Fibroblast of lung (primary cell): ENCODE results near the gene PTHLH. TPM values are rescaled to one million over a fixed set of nuclear protein-coding genes. Genes with fewer than 3 reads are reported as not detected.

Source experiments
- DNase-seq, 2 donors: peaks; one replicate each; pipeline versions ENCODE4 v3.0.0 to v3.0.0-alpha.2; 2010; ENCODE audit warnings: low read depth in 2 of 2
- H2AFZ ChIP-seq: 2 replicates; pipeline ENCODE4 v1.5.1; 2012; ENCODE audit warnings: low read length, control low read depth, inconsistent platforms
- H3K27ac ChIP-seq: 2 replicates; pipeline ENCODE4 v1.5.1; 2011; ENCODE audit warnings: low read length, control low read depth; ENCODE audit not compliant: insufficient read depth
- H3K27me3 ChIP-seq: 2 replicates; pipeline ENCODE4 v1.5.1; 2011; ENCODE audit warnings: mild to moderate bottlenecking, low read length; ENCODE audit not compliant: control insufficient read depth, insufficient read depth
- H3K36me3 ChIP-seq: 2 replicates; pipeline ENCODE4 v1.5.1; 2011; ENCODE audit warnings: low read length; ENCODE audit not compliant: control insufficient read depth, insufficient read depth
- H3K4me1 ChIP-seq: 2 replicates; pipeline ENCODE4 v1.5.1; 2011; ENCODE audit warnings: low read length; ENCODE audit not compliant: control insufficient read depth, insufficient read depth; ENCODE audit errors: extremely low read depth
- H3K4me2 ChIP-seq: 2 replicates; pipeline ENCODE4 v1.5.1; 2011; ENCODE audit warnings: low read length, control low read depth; ENCODE audit not compliant: insufficient read depth; ENCODE audit errors: extremely low read depth
- H3K4me3 ChIP-seq, 4 experiments: fragments of 200-600 bp in 1 of 4; sonication (generic) in 1 of 4; replicated peaks in 1 of 4; 2 replicates each; pipeline ENCODE4 v1.5.1; 2011 to 2016; ENCODE audit warnings: low read length in 4 of 4, low read depth in 3 of 4, mild to moderate bottlenecking in 3 of 4, control low read depth in 2 of 4, inconsistent platforms in 1 of 4, mixed read lengths in 1 of 4; ENCODE audit not compliant: insufficient read depth in 1 of 4; ENCODE audit errors: control extremely low read depth in 1 of 4
- H3K79me2 ChIP-seq: 2 replicates; pipeline ENCODE4 v1.5.1; 2012; ENCODE audit warnings: mild to moderate bottlenecking, low read length, inconsistent platforms; ENCODE audit not compliant: control insufficient read depth, insufficient read depth
- H3K9ac ChIP-seq: 2 replicates; pipeline ENCODE4 v1.5.1; 2011; ENCODE audit warnings: mild to moderate bottlenecking, low read length, control low read depth; ENCODE audit not compliant: insufficient read depth
- H3K9me3 ChIP-seq: 2 replicates; pipeline ENCODE4 v1.5.1; 2012; ENCODE audit warnings: low read depth, low read length; ENCODE audit not compliant: control insufficient read depth, insufficient read depth
- H4K20me1 ChIP-seq: 2 replicates; pipeline ENCODE4 v1.5.1; 2011; ENCODE audit warnings: low read length; ENCODE audit not compliant: control insufficient read depth, insufficient read depth; ENCODE audit errors: extremely low read depth
- EZH2 ChIP-seq: IDR thresholded peaks from 2 replicates; pipeline ENCODE4 v1.5.1; 2012; ENCODE audit warnings: low read length, control low read depth, mild to moderate bottlenecking; ENCODE audit errors: missing control alignments
- polyA plus RNA-seq, 2 donors: library from polyadenylated mRNA; depleted of rRNA in 1 of 2; stranded (reverse) in 1 of 2; unstranded in 1 of 2; fragments of >200 nt; gene quantifications; 2 replicates each; pipeline ENCODE4 v1.2.1, GENCODE V29; 2011 to 2012; ENCODE audit warnings: missing spikeins in 1 of 2
- total RNA-seq: library from RNA; depleted of rRNA; stranded (reverse); fragments of >200 nt; gene quantifications from 2 replicates; pipeline ENCODE4 v1.2.1, GENCODE V29; 2014
- TF ChIP-seq, protein P1 (sequence below), 2 donors: IDR thresholded peaks in 1 of 2; conservative IDR thresholded peaks in 1 of 2; 1 replicate in 1 of 2; 2 replicates in 1 of 2; pipeline ENCODE4 v1.5.1; 2011 to 2012; ENCODE audit warnings: low read length in 2 of 2, control low read depth in 1 of 2, inconsistent platforms in 1 of 2, low read depth in 1 of 2, mild to moderate bottlenecking in 1 of 2

PTHLH gene
- total and polyA plus RNA-seq, 2 donors (not counting 1 experiment from before 2014, with no cell fraction given) = 1.1 to 1.8 TPM

DNA sequence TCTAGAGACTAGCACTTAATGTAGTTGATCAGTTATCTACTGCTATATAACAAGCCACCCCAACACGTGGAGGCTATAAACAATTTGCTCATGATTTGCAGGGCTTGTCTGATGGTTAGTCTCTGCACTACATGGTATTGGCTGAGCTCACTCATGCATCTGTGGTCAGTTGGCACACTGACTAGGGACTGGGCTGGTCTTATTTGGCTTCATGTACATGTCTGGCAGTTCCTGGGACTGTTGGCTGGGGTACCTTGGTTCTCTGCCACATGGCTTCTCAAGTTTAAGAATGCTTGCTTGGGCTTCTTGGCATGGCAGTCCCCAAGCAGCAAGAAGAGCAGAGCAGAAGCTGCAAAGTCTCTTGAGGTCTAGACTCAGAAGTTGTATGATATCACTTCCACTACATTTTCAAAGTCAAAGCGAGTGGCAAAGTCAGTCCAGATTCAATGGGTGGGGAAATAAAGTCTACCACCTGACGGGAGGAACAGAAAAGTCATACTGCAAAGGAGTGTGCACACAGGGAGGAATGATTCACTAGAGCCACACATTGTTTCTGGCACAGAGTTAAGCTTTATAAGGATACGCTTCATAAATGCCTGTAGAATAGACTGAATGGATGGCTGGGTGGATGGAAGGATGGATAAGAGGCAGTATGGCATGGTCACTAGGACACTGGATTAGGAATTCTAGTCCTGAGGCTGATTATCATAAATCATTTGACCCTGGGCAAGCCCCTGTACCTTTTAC lies 44.8 kb upstream of the PTHLH start:
- Histone ChIP-seq H3K4me2 (no peak overlapping the region), H2AFZ (no peak overlapping the region), H4K20me1 (no peaks in the 10 kb centered on the region), H3K36me3 (no peaks in the 10 kb centered on the region), H3K27me3 (no peaks in the 10 kb centered on the region), H3K27ac (no peak overlapping the region), H3K9ac (no peak overlapping the region), H3K4me1 (no peaks in the 10 kb centered on the region), H3K9me3 (no peaks in the 10 kb centered on the region), H3K4me3 (no peak overlapping the region), H3K79me2 (no peaks in the 10 kb centered on the region)
- TF ChIP-seq, protein P1, sequence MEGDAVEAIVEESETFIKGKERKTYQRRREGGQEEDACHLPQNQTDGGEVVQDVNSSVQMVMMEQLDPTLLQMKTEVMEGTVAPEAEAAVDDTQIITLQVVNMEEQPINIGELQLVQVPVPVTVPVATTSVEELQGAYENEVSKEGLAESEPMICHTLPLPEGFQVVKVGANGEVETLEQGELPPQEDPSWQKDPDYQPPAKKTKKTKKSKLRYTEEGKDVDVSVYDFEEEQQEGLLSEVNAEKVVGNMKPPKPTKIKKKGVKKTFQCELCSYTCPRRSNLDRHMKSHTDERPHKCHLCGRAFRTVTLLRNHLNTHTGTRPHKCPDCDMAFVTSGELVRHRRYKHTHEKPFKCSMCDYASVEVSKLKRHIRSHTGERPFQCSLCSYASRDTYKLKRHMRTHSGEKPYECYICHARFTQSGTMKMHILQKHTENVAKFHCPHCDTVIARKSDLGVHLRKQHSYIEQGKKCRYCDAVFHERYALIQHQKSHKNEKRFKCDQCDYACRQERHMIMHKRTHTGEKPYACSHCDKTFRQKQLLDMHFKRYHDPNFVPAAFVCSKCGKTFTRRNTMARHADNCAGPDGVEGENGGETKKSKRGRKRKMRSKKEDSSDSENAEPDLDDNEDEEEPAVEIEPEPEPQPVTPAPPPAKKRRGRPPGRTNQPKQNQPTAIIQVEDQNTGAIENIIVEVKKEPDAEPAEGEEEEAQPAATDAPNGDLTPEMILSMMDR (conservative IDR thresholded peaks at IDR 0.05 in 1 of 2, IDR thresholded peaks at IDR 0.05 in 1 of 2; ENCODE audit: low read depth in 1 of 2, low read length in 2 of 2) = no peak
- no peak for TF ChIP-seq EZH2
- no peak for DNase-seq

DNA sequence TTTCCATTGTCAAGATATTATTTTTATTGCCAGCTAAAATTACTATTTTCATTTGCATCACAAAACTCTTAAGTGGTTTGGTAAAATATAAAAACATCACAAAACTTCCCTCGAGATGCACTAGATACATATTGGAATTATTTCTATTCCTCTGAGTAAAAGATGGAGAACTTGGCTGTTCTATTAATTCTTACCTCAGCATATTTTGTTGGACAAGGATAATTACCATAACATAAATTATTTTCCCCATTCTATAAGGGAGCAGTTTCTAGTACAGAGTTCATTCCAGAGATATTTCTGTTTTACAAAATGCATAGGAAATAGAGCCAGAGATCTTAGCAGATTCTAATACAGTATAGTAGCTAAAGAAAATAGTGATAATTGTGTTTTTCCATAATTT lies 42.6 kb upstream of the PTHLH start:
- no peak for DNase-seq
- H3K9me3 ChIP-seq = no peaks in the 10 kb centered on the region
- H3K79me2 ChIP-seq = no peaks in the 10 kb centered on the region
- no peak overlapping the region for H3K4me2 ChIP-seq
- no peak overlapping the region for H2AFZ ChIP-seq
- H3K27ac ChIP-seq = no peak overlapping the region
- TF ChIP-seq, protein P1 (conservative IDR thresholded peaks at IDR 0.05 in 1 of 2, IDR thresholded peaks at IDR 0.05 in 1 of 2; ENCODE audit: low read depth in 1 of 2, low read length in 2 of 2) = no peak
- TF ChIP-seq EZH2 = no peak
- no peaks in the 10 kb centered on the region for H3K36me3 ChIP-seq
- no peaks in the 10 kb centered on the region for H3K4me1 ChIP-seq
- no peak overlapping the region for H3K4me3 ChIP-seq
- H3K27me3 ChIP-seq = no peaks in the 10 kb centered on the region
- no peaks in the 10 kb centered on the region for H4K20me1 ChIP-seq
- no peak overlapping the region for H3K9ac ChIP-seq

- H3K9ac ChIP-seq = no peak overlapping the region
- no peak overlapping the region for H3K4me3 ChIP-seq
- H3K9me3 ChIP-seq = no peaks in the 10 kb centered on the region
- no peaks in the 10 kb centered on the region for H3K4me1 ChIP-seq
- no peaks in the 10 kb centered on the region for H3K79me2 ChIP-seq
- no peak overlapping the region for H3K27ac ChIP-seq
- no peaks in the 10 kb centered on the region for H3K27me3 ChIP-seq
- no peak overlapping the region for H2AFZ ChIP-seq
- H3K4me2 ChIP-seq = no peak overlapping the region
- TF ChIP-seq EZH2 = no peak
- H3K36me3 ChIP-seq = no peaks in the 10 kb centered on the region
- no peaks in the 10 kb centered on the region for H4K20me1 ChIP-seq
- no peak for DNase-seq
Observed at GRCh38 chr12:28014196-28014595, 41.7 kb upstream of the PTHLH start.
